GM10248 (cell line): ENCODE data around the gene GKN2.

Source experiments
- CTCF ChIA-PET: fragments of 300-600 bp; sonication (Branson Sonifier 250); formaldehyde crosslinking; extraction: SDS; loops from one replicate; lab custom pipeline; 2021; ENCODE audit warnings: antibody characterized with exemption; lab: Yijun Ruan, JAX
- POLR2A ChIA-PET: fragments of 350-650 bp; sonication (Branson Sonifier 250); formaldehyde crosslinking; extraction: SDS; loops from one replicate; lab custom pipeline; 2020; ENCODE audit warnings: antibody characterized with exemption; lab: Yijun Ruan, JAX
- DNase-seq: peaks from one replicate; pipeline ENCODE4 v3.0.0; 2012; ENCODE audit errors: extremely low spot score
- CTCF ChIP-seq: IDR thresholded peaks from 2 replicates; pipeline ENCODE4 v1.5.1; 2012; ENCODE audit warnings: mild to moderate bottlenecking, low read depth; ENCODE audit errors: extremely low read depth, missing control alignments, control extremely low read depth

GKN2 gene

GRCh38 chr2:68977453-68977852, 24.8 kb upstream of the GKN2 start:
- TF ChIP-seq CTCF, result no peak
- ChIA-PET POLR2A (no interaction called here), CTCF (interaction anchor here (0.8 kb wide), 1 partner anchor 246 kb away, joined by 3 read pairs; no protein-coding TSS in a partner anchor)
- DNase-seq, result no peak

DNA sequence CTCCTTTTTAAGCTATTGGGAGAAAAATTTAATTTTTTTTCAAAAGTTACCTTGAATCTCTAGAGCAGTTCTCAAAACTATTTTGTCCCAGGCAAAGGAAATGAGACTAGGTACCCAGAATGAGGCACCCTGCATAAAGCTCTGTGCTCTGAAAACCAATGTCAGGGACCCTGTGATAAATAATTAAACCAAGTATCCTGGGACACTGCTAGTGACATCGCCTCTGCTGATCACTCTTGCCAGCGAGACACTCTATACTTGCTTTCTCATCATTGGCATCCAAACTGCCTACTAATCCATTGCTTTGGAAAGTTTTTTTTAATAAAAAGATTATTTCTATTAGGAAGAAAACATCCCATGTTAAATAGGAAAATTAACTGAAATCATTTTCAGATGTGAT, 23.2 kb upstream of the GKN2 start:
- CTCF ChIA-PET, result interaction anchor here (1.2 kb wide), 1 partner anchor 20 kb away, joined by 3 read pairs; no protein-coding TSS in a partner anchor
- DNase-seq, result no peak
- no peak for TF ChIP-seq CTCF
- POLR2A ChIA-PET, result no interaction called here

DNA sequence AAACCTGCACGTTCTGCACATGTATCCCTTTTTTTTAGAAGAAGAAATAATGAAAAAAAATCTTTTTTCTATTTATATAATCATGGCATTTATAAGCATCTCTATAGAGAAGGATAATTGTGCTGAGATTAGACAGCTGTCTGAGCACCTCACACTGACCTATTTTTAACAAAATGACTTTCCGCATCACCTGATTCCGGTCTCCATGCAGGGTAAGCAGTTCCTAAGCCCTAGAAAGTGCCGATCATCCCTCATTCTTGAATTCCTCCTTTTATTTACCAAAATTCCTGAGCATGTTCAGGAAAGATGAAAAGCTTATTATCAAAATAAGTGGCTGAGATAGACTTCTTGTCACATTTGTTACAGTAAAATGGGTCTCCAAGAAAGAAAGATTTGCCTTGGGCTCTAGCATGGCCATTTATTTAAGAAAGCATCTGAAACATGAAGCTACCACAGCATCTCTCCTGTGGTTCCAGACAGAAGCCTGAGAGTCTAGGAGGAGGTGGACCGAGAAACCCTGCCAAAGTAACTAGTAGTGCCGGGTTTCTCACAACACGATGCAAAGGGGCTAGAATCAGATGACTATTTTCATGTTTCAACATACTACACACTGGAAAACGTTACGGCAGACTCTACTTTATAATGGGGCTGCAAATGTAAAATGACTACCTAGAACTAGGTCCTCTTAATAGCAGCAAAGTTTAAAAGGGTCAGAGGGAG, 22.4 kb upstream of the GKN2 start:
- ChIA-PET POLR2A (no interaction called here), CTCF (interaction anchor here (0.9 to 1.2 kb wide), 2 partner anchors 20 to 31 kb away, joined by 3 read pairs; no protein-coding TSS in a partner anchor)
- no peak for TF ChIP-seq CTCF
- no peak for DNase-seq

DNA sequence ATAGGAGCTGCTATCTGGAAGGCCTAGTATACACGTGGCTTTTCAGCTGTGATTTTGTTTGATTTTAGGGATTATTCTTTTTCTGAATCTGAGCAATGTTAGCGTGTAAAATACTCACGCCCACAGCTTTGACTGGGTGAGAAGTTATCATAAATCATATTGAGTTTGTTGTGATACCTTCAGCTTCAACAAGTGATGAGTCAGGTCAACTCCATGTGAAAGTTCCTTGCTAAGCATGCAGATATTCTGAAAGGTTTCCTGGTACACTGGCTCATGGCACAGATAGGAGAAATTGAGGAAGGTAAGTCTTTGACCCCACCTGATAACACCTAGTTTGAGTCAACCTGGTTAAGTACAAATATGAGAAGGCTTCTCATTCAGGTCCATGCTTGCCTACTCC, 21.6 kb upstream of the GKN2 start, which contains the start of gene GKN1:
Gene GKN1, plus strand, starts transcription at position 386 of the 400 bp plus-strand sequence. CDS start 42 bp downstream, outside the sequence.
- TF ChIP-seq CTCF, result no peak
- ChIA-PET POLR2A (no interaction called here), CTCF (interaction anchor here (1.1 to 1.5 kb wide), 2 partner anchors 31 to 332 kb away, joined by 3 to 4 read pairs; no protein-coding TSS in a partner anchor)
- no peak for DNase-seq

DNA sequence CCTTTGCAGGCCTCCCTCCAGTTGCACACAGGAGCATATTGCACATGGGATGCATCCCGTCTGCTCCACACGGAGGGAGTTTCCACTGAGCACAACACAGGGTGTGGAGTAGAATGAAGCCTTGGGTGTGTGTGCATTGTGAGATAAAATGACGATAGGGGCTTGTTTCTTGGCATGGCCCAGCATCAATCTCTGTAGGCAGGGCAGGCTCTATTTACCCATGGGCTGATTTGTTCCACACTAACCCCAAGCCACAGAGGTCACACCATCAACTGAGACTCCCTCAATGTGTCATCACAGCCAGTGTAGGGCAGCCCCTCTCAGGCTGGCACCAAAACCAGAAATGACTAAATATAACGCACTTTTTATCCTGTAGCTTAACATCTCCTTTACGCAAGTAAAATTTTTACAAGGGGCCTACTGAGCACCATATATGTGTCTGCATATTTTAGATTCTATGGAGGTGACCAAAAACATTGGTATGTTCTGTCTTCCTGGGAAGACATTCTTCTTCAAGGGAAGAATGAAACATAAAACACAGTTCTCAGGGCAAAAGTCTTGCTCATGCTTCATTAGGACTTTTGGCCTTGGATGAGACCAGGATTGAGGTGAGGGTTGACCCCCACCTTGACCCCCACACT, 19.0 kb upstream of the GKN2 start:
- POLR2A ChIA-PET, result no interaction called here
- no peak for TF ChIP-seq CTCF
- CTCF ChIA-PET, result no interaction called here
- no peak for DNase-seq

DNA sequence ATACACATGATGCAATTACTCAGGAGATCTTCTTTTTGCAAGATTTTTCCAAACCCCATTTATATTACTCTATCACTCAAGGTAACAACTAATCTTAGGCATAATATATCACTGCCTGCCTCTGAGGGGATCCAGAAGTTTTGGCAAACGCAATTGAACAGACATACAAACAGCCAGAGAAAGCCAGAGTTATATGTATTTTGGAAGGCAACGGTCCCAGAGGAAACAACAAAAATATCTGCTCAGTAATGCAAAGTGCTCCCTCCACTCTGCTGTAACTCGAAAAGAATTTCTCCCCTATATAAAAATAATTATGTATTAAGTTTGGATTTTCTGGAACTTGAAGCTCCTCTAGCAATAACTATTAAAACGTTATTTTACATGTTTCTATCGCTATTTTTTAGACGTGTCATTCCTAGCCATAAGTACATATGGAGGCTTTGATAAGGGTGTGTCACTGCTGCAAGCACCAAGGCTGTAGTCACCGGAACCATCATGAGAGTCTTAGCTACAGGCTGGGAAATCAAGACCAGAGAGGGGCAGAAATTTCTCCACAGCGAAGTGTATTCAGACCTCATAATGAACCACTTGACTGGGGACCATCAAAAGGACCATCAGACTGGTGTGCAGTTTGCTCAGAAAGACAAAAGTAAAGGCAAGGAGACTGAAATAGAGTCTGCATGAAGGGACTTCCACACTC, 18.0 kb upstream of the GKN2 start:
- TF ChIP-seq CTCF, result no peak
- ChIA-PET CTCF (no interaction called here), POLR2A (no interaction called here)
- DNase-seq, result no peak
